Ovary (tissue), 9 donors: Measurements from ENCODE around the gene RNPEPL1. TPM values are rescaled to one million over a fixed set of nuclear protein-coding genes. Genes with fewer than 3 reads are reported as not detected.

Source experiments
- DNase-seq, 5 donors: peaks; one replicate each; pipeline ENCODE4 v3.0.0-alpha.2; 2019 to 2020
- H3K27ac ChIP-seq, 2 donors: fragments of 200-600 bp; one replicate each; pipeline versions ENCODE4 v1.5.1 to v1.8.0; 2019 to 2022
- H3K27me3 ChIP-seq: fragments of 200-600 bp; one replicate; pipeline ENCODE4 v1.8.0; 2022
- H3K36me3 ChIP-seq: fragments of 200-600 bp; sonication (generic); one replicate; pipeline ENCODE4 v1.5.1; 2019
- H3K4me1 ChIP-seq: one replicate; pipeline ENCODE4 v1.8.1; 2013; ENCODE audit warnings: mild to moderate bottlenecking, moderate library complexity; ENCODE audit not compliant: insufficient read depth
- H3K4me3 ChIP-seq: fragments of 200-600 bp; sonication (generic); one replicate; pipeline ENCODE4 v1.5.1; 2017
- H3K9me3 ChIP-seq, 2 donors: fragments of 200-600 bp in 1 of 2; sonication (generic) in 1 of 2; one replicate each; pipeline versions ENCODE4 v1.5.1 to v1.8.1; 2013 to 2019; ENCODE audit warnings: mild to moderate bottlenecking in 1 of 2, moderate library complexity in 1 of 2
- CTCF ChIP-seq, 3 donors: fragments of 450-650 bp in 2 of 3; fragments of 200-600 bp in 1 of 3; IDR thresholded peaks; one replicate each; pipeline versions ENCODE4 v1.5.1 to v1.8.0; 2016 to 2022; ENCODE audit warnings: antibody characterized with exemption in 3 of 3, mild to moderate bottlenecking in 1 of 3
- EP300 ChIP-seq: sonication (generic); formaldehyde crosslinking; IDR thresholded peaks from one replicate; pipeline ENCODE4 v1.6.1; 2017; ENCODE audit warnings: antibody characterized with exemption
- POLR2A ChIP-seq: fragments of 450-650 bp; IDR thresholded peaks from one replicate; pipeline ENCODE4 v1.6.1; 2017; ENCODE audit warnings: antibody characterized with exemption, mild to moderate bottlenecking, moderate library complexity
- WGBS, 3 donors: extraction: QIAGEN DNeasy Blood & Tissue Kit in 1 of 3; methylation state at CpG; one replicate each; pipeline versions ENCODE4 v1.1.5 to v1.1.7; 2013 to 2017; 5-methylcytosine and 5-hydroxymethylcytosine counted together
- intact Hi-C, 4 donors: fragments of 100-400 bp; cut with DNase I; formaldehyde crosslinking; loops; one replicate each; pipeline versions ENCODE4 v1.11.0 to v1.15.1; 2022 to 2023
- polyA plus RNA-seq, 2 donors: library from polyadenylated mRNA; stranded (reverse); fragments of 200-250 nt in 1 of 2; fragments of 350-450 nt in 1 of 2; fragmentation: Illumina TruSeq in 1 of 2; extraction: RNeasy Lipid Tissue Mini Kit (QIAGEN cat#74804) in 1 of 2; gene quantifications; one replicate each; pipeline ENCODE4 v1.2.3, GENCODE V29; 2013 to 2014
- total RNA-seq, 7 donors: library from RNA; depleted of rRNA in 2 of 7; stranded (reverse); fragments of >200 nt in 2 of 7; fragmentation: NEBNext Ultra II Directional in 3 of 7; extraction: Animal tissue kit (Norgen Biotek cat#: 25700) in 3 of 7; gene quantifications; one replicate each; pipeline versions ENCODE4 v1.1.0 to v1.2.4, GENCODE V29; 2016 to 2023
- donor health status: DM: no; HTN: no; CAD: no; lungs with moderate emphysema.
- donor health status: DM: no; HTN: no; CAD: no.
- donor health status: Bipolar disorder and iron deficiency.
- donor health status: DM: yes; HTN: yes; CAD: no.
- donor health status: DM: no; HTN: no; CAD: no.
- donor health status: DM: yes; HTN: yes; CAD: no.

RNPEPL1 gene
- total and polyA plus RNA-seq, 9 donors: 3.5 to 27.3 (median 23.2) TPM

- peak in 1 of 5 donors; percentile 3 for DNase-seq
- WGBS, 3 donors: 79 to 88% (median 82%) methylated on average over 6 of the region's 6 CpGs
- Histone ChIP-seq H3K4me3 (no peak overlapping the region), H3K9me3 (no peaks in the 10 kb centered on the region), H3K4me1 (no peaks in the 10 kb centered on the region), H3K36me3 (no peaks in the 10 kb centered on the region), H3K27ac (no peak overlapping the region), H3K27me3 (no peaks in the 10 kb centered on the region)
- intact Hi-C loops: loop anchor here in 1 of 4 donors (10.0 kb wide), 1 partner anchor 114 kb away; no protein-coding TSS in a partner anchor
- no peak for TF ChIP-seq CTCF (IDR thresholded peaks at IDR 0.05)
- TF ChIP-seq EP300: no peak
- TF ChIP-seq POLR2A: no peak
These were observed 50.5 kb downstream of the RNPEPL1 start for GRCh38 chr2:240618776-240619175.

- H3K27me3 ChIP-seq: no peaks in the 10 kb centered on the region
- H3K9me3 ChIP-seq: no peaks in the 10 kb centered on the region
- peak in 3 of 5 donors; percentile 9 to 27 (median 10) for DNase-seq
- no peaks in the 10 kb centered on the region for H3K36me3 ChIP-seq
- 88 to 92% (median 89%) methylated on average over 19 of the region's 19 CpGs for WGBS, 3 donors
- intact Hi-C loops: loop anchor here in 1 of 4 donors (10.0 kb wide), 1 partner anchor 115 kb away; no protein-coding TSS in a partner anchor
- no peak for TF ChIP-seq EP300
- no peak for TF ChIP-seq POLR2A
- TF ChIP-seq CTCF (IDR thresholded peaks at IDR 0.05): no peak
- H3K4me1 ChIP-seq: no peaks in the 10 kb centered on the region
- H3K27ac ChIP-seq: no peak overlapping the region
- no peak overlapping the region for H3K4me3 ChIP-seq
These were observed 51.3 kb downstream of the RNPEPL1 start for GRCh38 chr2:240619506-240620148.

DNA sequence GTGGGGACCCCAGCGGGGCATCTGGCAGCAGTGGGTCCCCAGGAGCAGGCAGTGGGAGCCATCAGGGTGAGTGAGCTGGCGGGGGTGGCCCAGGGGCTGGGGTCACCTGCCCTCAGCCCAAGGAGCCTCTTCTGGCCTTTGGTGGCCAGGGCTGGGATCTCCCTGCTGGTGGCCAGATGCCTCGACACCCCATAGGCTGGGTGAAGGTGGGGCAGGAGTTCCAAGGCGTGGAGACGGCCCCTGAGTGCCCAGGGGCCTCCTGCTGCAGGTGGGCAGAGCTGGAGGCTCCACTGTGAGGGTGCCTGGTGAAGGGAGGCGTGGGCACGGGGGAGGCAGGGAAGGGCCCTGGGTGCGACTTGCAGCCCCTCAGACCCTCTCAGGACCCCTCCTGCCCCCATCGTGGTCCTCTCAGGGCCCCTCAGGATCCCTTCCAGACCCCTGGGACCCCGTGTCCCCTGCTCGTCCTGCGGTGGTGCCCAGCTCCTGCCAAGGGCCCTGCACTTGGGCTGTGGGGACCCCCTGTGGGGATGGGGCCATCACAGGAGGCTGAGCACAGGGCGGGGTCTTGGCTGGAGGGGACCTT is 52.0 kb downstream of the RNPEPL1 start:
- DNase-seq: peak in 2 of 5 donors; percentile 6 to 7
- H3K4me1 ChIP-seq: no peaks in the 10 kb centered on the region
- no peak for TF ChIP-seq CTCF (IDR thresholded peaks at IDR 0.05)
- TF ChIP-seq EP300: no peak
- no peak for TF ChIP-seq POLR2A
- H3K27ac ChIP-seq: no peak overlapping the region
- no peaks in the 10 kb centered on the region for H3K9me3 ChIP-seq
- intact Hi-C loops: no loop called here
- WGBS, 3 donors: 86 to 94% (median 89%) methylated on average over 11 to 13 of the region's 13 CpGs
- no peaks in the 10 kb centered on the region for H3K27me3 ChIP-seq
- H3K36me3 ChIP-seq: no peaks in the 10 kb centered on the region
- no peak overlapping the region for H3K4me3 ChIP-seq

DNA sequence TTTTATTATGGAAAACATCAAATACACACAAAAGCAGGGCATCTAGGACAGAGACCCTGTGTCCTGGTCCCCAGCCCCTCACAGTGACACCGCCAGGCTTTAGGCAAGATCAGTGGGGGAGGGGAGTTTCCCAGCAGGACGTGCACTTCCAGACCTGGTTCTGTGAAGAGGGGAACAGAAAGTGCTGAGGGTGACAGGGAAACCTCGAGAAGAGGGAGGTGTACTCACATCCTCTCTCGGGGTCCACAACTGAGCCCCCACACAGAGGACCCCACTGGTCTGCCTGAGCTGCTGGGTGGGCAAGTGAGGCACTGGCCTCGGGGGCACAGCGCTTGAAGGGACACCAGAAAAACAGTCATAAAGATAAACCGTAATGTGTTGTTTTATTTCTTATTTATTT is 52.6 kb downstream of the RNPEPL1 start:
- Histone ChIP-seq H3K27me3 (no peaks in the 10 kb centered on the region), H3K27ac (no peak overlapping the region), H3K4me3 (no peak overlapping the region), H3K36me3 (no peaks in the 10 kb centered on the region), H3K4me1 (no peaks in the 10 kb centered on the region), H3K9me3 (no peaks in the 10 kb centered on the region)
- intact Hi-C loops: no loop called here
- 84 to 91% (median 85%) methylated on average over 7 of the region's 7 CpGs for WGBS, 3 donors
- DNase-seq: peak in 2 of 5 donors; percentile 6 to 17
- no peak for TF ChIP-seq CTCF (IDR thresholded peaks at IDR 0.05)
- TF ChIP-seq POLR2A: no peak
- TF ChIP-seq EP300: no peak
